NK-92 treated with Interleukin-12 subunit alpha and Interleukin-12 subunit beta, amount 100 ng/mL, for 24 hours (cell line): Measurements from ENCODE around the gene PRRX2.
"Not testable (repeated sequence)": the region's sequence is repeated elsewhere in the genome, so short reads cannot be mapped to it uniquely, and the experiment has no call there.

Experiments used
- DNase-seq: peaks from one replicate; lab custom pipeline; 2025; lab: John Stamatoyannopoulos, UW

The PRRX2 gene

GRCh38 chr9:129761901-129762369, 96.5 kb downstream of the PRRX2 start:
- no peak for DNase-seq

DNA sequence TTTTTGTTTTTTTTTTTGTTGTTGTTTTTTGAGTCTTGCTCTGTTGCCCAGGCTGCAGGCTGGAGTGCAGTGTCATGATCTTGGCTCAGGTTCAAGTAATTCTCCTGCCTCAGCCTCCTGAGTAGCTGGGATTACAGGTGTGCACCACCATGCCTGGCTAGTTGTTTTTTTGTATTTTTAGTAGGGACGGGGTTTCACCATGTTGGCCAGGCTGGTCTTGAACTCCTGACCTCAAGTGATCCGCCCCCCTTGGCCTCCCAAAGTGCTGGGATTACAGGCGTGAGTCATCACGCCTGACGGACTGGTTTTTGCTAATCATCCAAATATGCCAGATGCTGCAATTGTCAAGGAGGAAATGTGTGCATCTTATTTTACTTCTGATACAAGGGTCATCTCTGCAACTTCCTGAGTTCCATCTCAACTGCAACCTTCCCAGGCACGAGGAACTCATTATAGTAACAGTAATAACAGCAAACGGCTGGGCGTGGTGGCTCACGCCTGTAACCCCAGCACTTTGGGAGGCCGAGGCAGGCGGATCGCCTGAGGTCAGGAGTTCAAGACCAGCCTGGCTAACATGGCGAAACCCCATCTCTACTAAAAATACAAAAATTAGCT, 97.0 kb downstream of the PRRX2 start:
- not testable (repeated sequence) for DNase-seq

DNA sequence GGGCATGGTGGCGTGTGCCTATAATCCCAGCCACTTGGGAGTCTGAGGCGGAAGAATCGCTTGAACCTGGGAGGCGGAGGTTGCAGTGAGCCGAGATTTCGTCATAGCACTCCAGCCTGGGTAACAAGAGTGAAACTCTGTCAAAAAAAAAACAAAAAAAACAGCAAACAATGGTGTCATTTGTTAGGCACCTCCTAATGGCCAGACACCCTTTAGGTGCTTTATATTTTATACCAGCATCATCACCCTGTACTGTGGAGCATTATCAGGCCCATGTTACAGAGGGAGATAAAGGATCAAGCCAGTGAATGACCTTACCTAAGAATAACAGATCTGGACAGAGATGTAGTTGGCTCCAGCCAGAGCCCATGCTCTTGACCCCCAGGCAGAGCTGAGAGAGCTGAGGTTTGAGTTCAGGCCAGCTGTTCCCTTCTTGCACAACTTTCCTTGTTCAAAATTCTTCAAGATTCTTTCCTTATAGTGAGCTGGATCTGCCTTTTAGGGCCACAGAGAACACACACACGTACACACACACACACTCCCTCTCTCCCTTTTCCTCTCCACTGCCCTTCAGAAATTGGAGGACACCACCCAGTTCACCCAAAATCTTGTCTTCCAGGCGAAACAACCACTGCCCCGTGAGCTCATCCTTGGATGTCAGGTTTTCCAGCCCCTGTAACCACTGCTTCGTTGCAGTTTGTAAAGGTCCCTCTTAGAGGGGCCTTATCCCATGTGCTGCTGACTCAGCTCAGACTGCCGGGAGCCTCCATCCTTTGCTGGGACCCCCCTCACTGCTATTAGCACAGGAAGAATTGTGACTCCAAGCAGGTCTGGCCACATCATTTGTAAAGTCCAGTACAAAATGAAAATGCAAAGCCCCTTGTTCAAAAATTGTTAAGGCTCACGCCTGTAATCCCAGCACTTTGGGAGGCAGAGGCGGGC, 97.8 kb downstream of the PRRX2 start:
- no peak for DNase-seq

GRCh38 chr9:129765764-129766317, 100.4 kb downstream of the PRRX2 start:
- no peak for DNase-seq

DNA sequence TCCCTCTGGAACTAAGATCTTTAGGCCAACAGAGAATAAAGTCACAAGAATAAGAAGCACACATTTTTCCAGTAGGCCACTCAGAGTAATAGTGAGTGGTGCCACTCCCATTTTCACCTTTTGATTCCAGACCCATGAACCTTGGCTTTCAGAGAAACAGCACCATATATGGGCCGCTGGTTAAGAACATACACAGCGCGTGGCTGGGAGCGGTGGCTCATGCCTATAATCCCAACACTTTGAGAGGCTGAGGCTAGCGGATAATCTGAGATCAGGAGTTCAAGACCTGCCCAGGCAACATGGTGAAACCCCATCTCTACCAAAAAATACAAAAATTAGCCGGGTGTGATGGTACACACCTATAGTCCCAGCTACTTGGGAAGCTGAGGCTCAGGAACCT, 103.0 kb downstream of the PRRX2 start:
- DNase-seq = no peak

- no peak for DNase-seq
Observed at GRCh38 chr9:129769669-129770068, 104.2 kb downstream of the PRRX2 start.

DNA sequence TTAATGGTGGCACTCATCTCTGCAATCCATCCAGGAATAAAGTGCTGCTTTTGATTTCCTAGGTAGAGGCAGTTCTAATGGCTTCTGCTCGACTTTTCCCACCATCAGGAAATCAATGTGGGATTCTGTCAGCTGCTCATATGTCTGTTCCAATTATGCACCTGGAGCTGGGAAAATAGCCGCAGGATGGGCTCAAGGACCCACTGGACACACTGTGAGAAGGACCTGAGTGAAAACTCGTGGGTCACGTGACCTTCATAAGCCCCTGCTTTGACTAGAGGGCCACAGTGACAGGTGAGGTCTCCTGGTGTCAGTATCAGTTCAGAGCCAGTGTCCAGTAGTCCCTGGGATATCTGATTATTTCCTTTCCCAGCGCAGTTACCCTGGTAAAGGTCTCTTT, 105.3 kb downstream of the PRRX2 start:
- no peak for DNase-seq
